GM12878 (cell line): ENCODE measurements around the gene GPR171. TPM values are rescaled to one million over a fixed set of nuclear protein-coding genes. Genes with fewer than 3 reads are reported as not detected.

Experiments
- ATAC-seq: fragments of 200-7000 bp; cut with Tn5 transposase; 3 replicates; pipeline ENCODE4 v1.9.1; 2020; ENCODE audit warnings: mild to moderate bottlenecking, moderate library complexity
- BruUV-seq: library from RNA; stranded (reverse); fragments of 400-500 nt; replicated peaks from 2 replicates; lab custom pipeline; 2021; lab: Mats Ljungman, UMichigan
- CTCF ChIA-PET: fragments of 300-600 bp; sonication (Branson Sonifier 250); formaldehyde crosslinking; extraction: SDS; loops from one replicate; lab custom pipeline; 2021; ENCODE audit warnings: inconsistent platforms; lab: Yijun Ruan, JAX
- POLR2A ChIA-PET: fragments of 350-600 bp; formaldehyde crosslinking; extraction: SDS; loops from one replicate; lab custom pipeline; 2021; ENCODE audit warnings: inconsistent platforms; lab: Charles Lee
- RAD21 ChIA-PET: fragments of 300-600 bp; sonication (Branson Sonifier 250); formaldehyde crosslinking; loops from one replicate; lab custom pipeline; 2023; ENCODE audit warnings: antibody characterized with exemption; ENCODE audit not compliant: unreplicated experiment; lab: Charles Lee
- SMC1A ChIA-PET: fragments of 300-600 bp; sonication (Branson Sonifier 250); formaldehyde crosslinking; loops from one replicate; lab custom pipeline; 2023; ENCODE audit not compliant: unreplicated experiment, uncharacterized antibody; lab: Charles Lee
- DNase-seq: peaks from one replicate; pipeline ENCODE4 v3.0.0-alpha.2; 2011; ENCODE audit warnings: low read depth, low spot score
- FAIRE-seq: peaks from 3 replicates; lab custom pipeline; 2011; peaks lifted over from hg19 to GRCh38; lab: Jason Lieb, UNC
- H2AFZ ChIP-seq: 2 replicates; pipeline ENCODE4 v1.6.0; 2011; ENCODE audit warnings: low read depth, low read length, control low read depth; ENCODE audit not compliant: control insufficient read depth
- H3K27ac ChIP-seq: 2 replicates; pipeline ENCODE4 v1.5.1; 2011; ENCODE audit warnings: control low read depth; ENCODE audit not compliant: control insufficient read depth, insufficient read depth
- H3K27me3 ChIP-seq, 2 experiments: replicated peaks in 1 of 2; 2 replicates each; pipeline versions ENCODE4 v1.6.0 to v1.6.1; 2011; ENCODE audit warnings: low read length in 1 of 2; ENCODE audit not compliant: control insufficient read depth in 2 of 2, insufficient read depth in 2 of 2
- H3K36me3 ChIP-seq, 2 experiments: 2 replicates each; pipeline ENCODE4 v1.5.1; 2011; ENCODE audit warnings: low read length in 1 of 2; ENCODE audit not compliant: control insufficient read depth in 2 of 2, insufficient read depth in 2 of 2
- H3K4me1 ChIP-seq: 2 replicates; pipeline ENCODE4 v1.6.1; 2011; ENCODE audit warnings: mild to moderate bottlenecking, low read length, moderate library complexity, mixed read lengths; ENCODE audit not compliant: control insufficient read depth, insufficient read depth
- H3K4me2 ChIP-seq: 2 replicates; pipeline ENCODE4 v1.6.0; 2011; ENCODE audit warnings: control low read depth; ENCODE audit not compliant: control insufficient read depth, insufficient read depth
- H3K4me3 ChIP-seq: fragments of 200-600 bp; sonication (generic); 2 replicates; pipeline ENCODE4 v1.5.1; 2016
- H3K79me2 ChIP-seq: 2 replicates; pipeline ENCODE4 v1.6.0; 2011; ENCODE audit warnings: low read length; ENCODE audit not compliant: control insufficient read depth, insufficient read depth
- H3K9ac ChIP-seq: 2 replicates; pipeline ENCODE4 v1.8.0; 2011; ENCODE audit warnings: low read length, control low read depth, mixed read lengths; ENCODE audit not compliant: control insufficient read depth, insufficient read depth
- H3K9me3 ChIP-seq: replicated peaks from 3 replicates; pipeline ENCODE4 v1.5.1; 2011; ENCODE audit warnings: mild to moderate bottlenecking, low read length; ENCODE audit not compliant: control insufficient read depth, insufficient read depth
- H4K20me1 ChIP-seq: 2 replicates; pipeline ENCODE4 v1.6.0; 2011; ENCODE audit not compliant: control insufficient read depth, insufficient read depth
- BCL3 ChIP-seq: IDR thresholded peaks from 2 replicates; pipeline ENCODE4 v1.6.1; 2011; ENCODE audit warnings: borderline replicate concordance, low read depth, mild to moderate bottlenecking, moderate library complexity, low read length; ENCODE audit not compliant: insufficient read depth, poor library complexity, severe bottlenecking
- BHLHE40 ChIP-seq, 2 experiments: fragments of 450-650 bp in 1 of 2; IDR thresholded peaks; 2 replicates each; pipeline ENCODE4 v1.6.1; 2011 to 2017; ENCODE audit warnings: low read depth in 2 of 2, borderline replicate concordance in 1 of 2, improper control_type of control experiment in 1 of 2, low read length in 1 of 2, mild to moderate bottlenecking in 1 of 2
- CHD2 ChIP-seq: IDR thresholded peaks from 2 replicates; pipeline ENCODE4 v1.6.1; 2011; ENCODE audit warnings: low read depth, low read length, improper control_type of control experiment, borderline replicate concordance
- HDAC2 ChIP-seq: fragments of 200-600 bp; sonication (generic); IDR thresholded peaks from 2 replicates; pipeline ENCODE4 v1.6.1; 2017
- HDGF ChIP-seq: fragments of 450-650 bp; IDR thresholded peaks from 2 replicates; pipeline ENCODE4 v1.6.1; 2016; ENCODE audit warnings: antibody characterized with exemption
- KAT2A ChIP-seq: conservative IDR thresholded peaks from 2 replicates; pipeline ENCODE4 v1.6.1; 2011; ENCODE audit warnings: low read depth, low read length; ENCODE audit not compliant: control insufficient read depth
- MYB ChIP-seq: fragments of 150-350 bp; IDR thresholded peaks from 2 replicates; pipeline ENCODE4 v1.6.1; 2014; ENCODE audit warnings: mild to moderate bottlenecking, low read depth, low read length, borderline replicate concordance
- NFYA ChIP-seq: IDR thresholded peaks from 2 replicates; pipeline ENCODE4 v1.6.1; 2011; ENCODE audit warnings: low read depth, mild to moderate bottlenecking, low read length, improper control_type of control experiment, borderline replicate concordance
- RAD51 ChIP-seq: fragments of 450-650 bp; IDR thresholded peaks from 2 replicates; pipeline ENCODE4 v1.6.1; 2016; ENCODE audit warnings: moderate library complexity, mild to moderate bottlenecking, inconsistent platforms
- RELA ChIP-seq: fragments of 450-650 bp; IDR thresholded peaks from 2 replicates; pipeline ENCODE4 v1.8.0; 2014; ENCODE audit warnings: borderline replicate concordance; ENCODE audit not compliant: partially characterized antibody
- STAT1 ChIP-seq: fragments of 450-650 bp; conservative IDR thresholded peaks from 2 replicates; pipeline ENCODE4 v1.6.1; 2014; ENCODE audit warnings: antibody characterized with exemption, mild to moderate bottlenecking
- TBL1XR1 ChIP-seq: IDR thresholded peaks from 2 replicates; pipeline ENCODE4 v1.6.1; 2012; ENCODE audit warnings: low read depth, low read length, improper control_type of control experiment
- WRNIP1 ChIP-seq: IDR thresholded peaks from 2 replicates; pipeline ENCODE4 v1.6.1; 2011; ENCODE audit warnings: low read depth, low read length, improper control_type of control experiment, borderline replicate concordance
- YY1 ChIP-seq: IDR thresholded peaks from 2 replicates; pipeline ENCODE4 v1.6.1; 2011; ENCODE audit warnings: low read depth, mild to moderate bottlenecking, low read length
- ZNF217 ChIP-seq: fragments of 450-650 bp; IDR thresholded peaks from 2 replicates; pipeline ENCODE4 v1.6.1; 2017; ENCODE audit warnings: antibody characterized with exemption, mild to moderate bottlenecking
- ZNF24 ChIP-seq: fragments of 450-650 bp; IDR thresholded peaks from 2 replicates; pipeline ENCODE4 v1.6.1; 2017; ENCODE audit warnings: antibody characterized with exemption, mild to moderate bottlenecking
- ZNF622 ChIP-seq: fragments of 450-650 bp; IDR thresholded peaks from 2 replicates; pipeline ENCODE4 v1.6.1; 2017; ENCODE audit warnings: mild to moderate bottlenecking, inconsistent platforms
- ZZZ3 ChIP-seq: IDR thresholded peaks from 2 replicates; pipeline ENCODE4 v1.6.1; 2011; ENCODE audit warnings: low read depth; ENCODE audit not compliant: control insufficient read depth, insufficient read length
- WGBS: methylation state at CpG from one replicate; pipeline ENCODE4 v1.1.6; 2016; ENCODE audit warnings: low lambda C conversion rate; ENCODE audit not compliant: insufficient replicate concordance, insufficient coverage; ENCODE audit errors: missing lambda C conversion rate; 5-methylcytosine and 5-hydroxymethylcytosine counted together
- in situ Hi-C: fragments of 300-500 bp; cut with MboI; formaldehyde crosslinking; loops from 9 replicates; pipeline ENCODE4 v1.14.3; 2018; ENCODE audit warnings: mixed read lengths
- intact Hi-C: fragments of 100-400 bp; cut with micrococcal nuclease; formaldehyde crosslinking; loops from one replicate; pipeline ENCODE4 v1.14.2; 2022; ENCODE audit not compliant: unreplicated experiment
- polyA plus RNA-seq, 11 experiments: library from polyadenylated mRNA; depleted of rRNA in 4 of 11; unstranded in 6 of 11; stranded (reverse) in 5 of 11; fragments of >200 nt; fragmentation: Nextera tagmentation in 4 of 11; fragmentation: Illumina TruSeq in 1 of 11; extraction: Ambion mirVana in 4 of 11; extraction: Trizol in 1 of 11; gene quantifications; 1 replicate in 1 of 11; 2 replicates in 10 of 11; pipeline versions ENCODE4 v1.2.1 to v1.2.3, GENCODE V29; 2011 to 2016; ENCODE audit warnings: inconsistent platforms in 2 of 11, missing spikeins in 2 of 11, low read depth in 1 of 11
- total RNA-seq, 4 experiments: library from RNA; depleted of rRNA in 3 of 4; stranded (reverse); fragments of >200 nt in 3 of 4; fragmentation: Illumina TruSeq in 1 of 4; extraction: Trizol in 1 of 4; gene quantifications; 2 replicates each; pipeline versions ENCODE4 v1.2.1 to v1.2.3, GENCODE V29; 2013 to 2021
- TF ChIP-seq, protein P1 (sequence below): IDR thresholded peaks from 2 replicates; pipeline ENCODE4 v1.6.1; 2011; ENCODE audit warnings: borderline replicate concordance, low read depth, mild to moderate bottlenecking, moderate library complexity, mixed read lengths, low read length; ENCODE audit not compliant: insufficient read depth; ENCODE audit errors: extremely low read length
- TF ChIP-seq, protein P2 (sequence below): fragments of 450-650 bp; IDR thresholded peaks from 2 replicates; pipeline ENCODE4 v1.6.1; 2016; ENCODE audit warnings: mild to moderate bottlenecking

The GPR171 gene
- total and polyA plus RNA-seq, 10 of the 15 experiments (the other 5 are each of a cell fraction or from before 2014, with no cell fraction given) = 0.05 to 0.07 TPM; not detected in 8

GRCh38 chr3:151204530-151205402 lies 1.8 kb upstream of the GPR171 start:
- FAIRE-seq = no peak
- Histone ChIP-seq H3K27me3 (no peaks in the 10 kb centered on the region), H4K20me1 (no peaks in the 10 kb centered on the region), H3K27ac (no peak overlapping the region), H3K9me3 (no peaks in the 10 kb centered on the region), H3K36me3 (no peaks in the 10 kb centered on the region), H3K79me2 (no peaks in the 10 kb centered on the region), H2AFZ (no peak overlapping the region), H3K4me1 (no peaks in the 10 kb centered on the region; the same call in 1 of the 2 replicates), H3K4me3 (no peak overlapping the region), H3K4me2 (no peak overlapping the region), H3K9ac (no peak overlapping the region)
- POLR2A ChIA-PET = no interaction called here
- no peak for DNase-seq
- intact Hi-C loops (no loop called here), in situ Hi-C loops (no loop called here)
- ATAC-seq = peak; percentile 20; the same call in 1 of the 3 replicates
- no peak for TF ChIP-seq KAT2A
- TF ChIP-seq, protein P1, sequence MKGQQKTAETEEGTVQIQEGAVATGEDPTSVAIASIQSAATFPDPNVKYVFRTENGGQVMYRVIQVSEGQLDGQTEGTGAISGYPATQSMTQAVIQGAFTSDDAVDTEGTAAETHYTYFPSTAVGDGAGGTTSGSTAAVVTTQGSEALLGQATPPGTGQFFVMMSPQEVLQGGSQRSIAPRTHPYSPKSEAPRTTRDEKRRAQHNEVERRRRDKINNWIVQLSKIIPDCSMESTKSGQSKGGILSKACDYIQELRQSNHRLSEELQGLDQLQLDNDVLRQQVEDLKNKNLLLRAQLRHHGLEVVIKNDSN = no peak
- no peak for TF ChIP-seq CHD2
- TF ChIP-seq, protein P2, sequence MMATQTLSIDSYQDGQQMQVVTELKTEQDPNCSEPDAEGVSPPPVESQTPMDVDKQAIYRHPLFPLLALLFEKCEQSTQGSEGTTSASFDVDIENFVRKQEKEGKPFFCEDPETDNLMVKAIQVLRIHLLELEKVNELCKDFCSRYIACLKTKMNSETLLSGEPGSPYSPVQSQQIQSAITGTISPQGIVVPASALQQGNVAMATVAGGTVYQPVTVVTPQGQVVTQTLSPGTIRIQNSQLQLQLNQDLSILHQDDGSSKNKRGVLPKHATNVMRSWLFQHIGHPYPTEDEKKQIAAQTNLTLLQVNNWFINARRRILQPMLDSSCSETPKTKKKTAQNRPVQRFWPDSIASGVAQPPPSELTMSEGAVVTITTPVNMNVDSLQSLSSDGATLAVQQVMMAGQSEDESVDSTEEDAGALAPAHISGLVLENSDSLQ = no peak
- no peak for TF ChIP-seq BCL3
- TF ChIP-seq WRNIP1 = no peak
- TF ChIP-seq RAD51 = no peak
- no peak for TF ChIP-seq MYB
- TF ChIP-seq BHLHE40 (IDR thresholded peaks at IDR 0.05; ENCODE audit: borderline replicate concordance in 1 of 2, low read depth in 2 of 2, low read length in 1 of 2) = no peak
- no peak for TF ChIP-seq YY1
- TF ChIP-seq ZNF24 = no peak
- TF ChIP-seq TBL1XR1 = no peak
- TF ChIP-seq NFYA = no peak
- TF ChIP-seq HDAC2 = no peak
- no peak for TF ChIP-seq HDGF
- no peak for TF ChIP-seq ZNF217
- no peak for TF ChIP-seq RELA
- TF ChIP-seq ZZZ3 = no peak
- no peak for TF ChIP-seq ZNF622
- TF ChIP-seq STAT1 = no peak
- 40% methylated on average over 3 of the region's 3 CpGs for WGBS
- SMC1A ChIA-PET = interaction anchor here (1.2 kb wide), 1 partner anchor 34 kb away, joined by 3 read pairs; no protein-coding TSS in a partner anchor
- RAD21 ChIA-PET = no interaction called here
- CTCF ChIA-PET = interaction anchor here (0.7 to 1.4 kb wide), 3 partner anchors 35 to 123 kb away, joined by 3 to 4 read pairs (median 3); no protein-coding TSS in a partner anchor
- no TSS peak for BruUV-seq
